Right cardiac atrium (tissue), 5 donors: ENCODE measurements around the gene ACOT11. TPM values are rescaled to one million over a fixed set of nuclear protein-coding genes. Genes with fewer than 3 reads are reported as not detected.

Experiments
- ATAC-seq, 2 donors: fragments of 200-7000 bp; cut with Tn5 transposase; one replicate each; pipeline versions ENCODE4 v1.8.0 to v1.9.1; 2020; ENCODE audit warnings: moderate library complexity in 2 of 2, mild to moderate bottlenecking in 1 of 2
- DNase-seq, 3 donors: peaks; one replicate each; pipeline ENCODE4 v3.0.0-alpha.2; 2020
- H3K27ac ChIP-seq: one replicate; pipeline ENCODE4 v1.5.1; 2013; ENCODE audit warnings: mild to moderate bottlenecking, low read length, control low read depth, moderate library complexity
- H3K27me3 ChIP-seq: one replicate; pipeline ENCODE4 v1.6.1; 2013; ENCODE audit not compliant: control insufficient read depth, insufficient read depth
- H3K4me1 ChIP-seq: one replicate; pipeline ENCODE4 v1.6.1; 2013; ENCODE audit warnings: low read length; ENCODE audit not compliant: control insufficient read depth, insufficient read depth
- H3K4me3 ChIP-seq: one replicate; pipeline ENCODE4 v1.5.1; 2013; ENCODE audit warnings: low read length, control low read depth
- H3K9me3 ChIP-seq: one replicate; pipeline ENCODE4 v1.6.1; 2013; ENCODE audit warnings: low read length; ENCODE audit not compliant: control insufficient read depth
- WGBS: extraction: QIAGEN DNeasy Blood & Tissue Kit; methylation state at CpG from one replicate; pipeline ENCODE4 v1.1.7; 2013; 5-methylcytosine and 5-hydroxymethylcytosine counted together
- intact Hi-C, 4 donors: fragments of 100-400 bp; cut with DNase I; formaldehyde crosslinking; loops; one replicate each; pipeline versions ENCODE4 v1.11.0 to v1.14.0; 2022 to 2023
- polyA plus RNA-seq: library from polyadenylated mRNA; stranded (reverse); fragments of 200-250 nt; gene quantifications from one replicate; pipeline ENCODE4 v1.2.3, GENCODE V29; 2013
- total RNA-seq, 4 donors: library from RNA; stranded (reverse); fragmentation: NEBNext Ultra II Directional; extraction: Animal tissue kit (Norgen Biotek cat#: 25700); gene quantifications; one replicate each; pipeline ENCODE4 v1.2.1, GENCODE V29; 2021
- donor health status: healthy with polysubstance abuse.
- donor health status: DM: no; HTN: yes; CAD: no.
- donor health status: DM: no; HTN: no; CAD: no.
- donor health status: DM: no; HTN: yes; CAD: no; lungs with severe emphysema.
- donor health status: DM: yes; HTN: yes; CAD: no.

Gene ACOT11
- total and polyA plus RNA-seq, 5 donors = 14.4 to 32.7 (median 26.2) TPM

DNA sequence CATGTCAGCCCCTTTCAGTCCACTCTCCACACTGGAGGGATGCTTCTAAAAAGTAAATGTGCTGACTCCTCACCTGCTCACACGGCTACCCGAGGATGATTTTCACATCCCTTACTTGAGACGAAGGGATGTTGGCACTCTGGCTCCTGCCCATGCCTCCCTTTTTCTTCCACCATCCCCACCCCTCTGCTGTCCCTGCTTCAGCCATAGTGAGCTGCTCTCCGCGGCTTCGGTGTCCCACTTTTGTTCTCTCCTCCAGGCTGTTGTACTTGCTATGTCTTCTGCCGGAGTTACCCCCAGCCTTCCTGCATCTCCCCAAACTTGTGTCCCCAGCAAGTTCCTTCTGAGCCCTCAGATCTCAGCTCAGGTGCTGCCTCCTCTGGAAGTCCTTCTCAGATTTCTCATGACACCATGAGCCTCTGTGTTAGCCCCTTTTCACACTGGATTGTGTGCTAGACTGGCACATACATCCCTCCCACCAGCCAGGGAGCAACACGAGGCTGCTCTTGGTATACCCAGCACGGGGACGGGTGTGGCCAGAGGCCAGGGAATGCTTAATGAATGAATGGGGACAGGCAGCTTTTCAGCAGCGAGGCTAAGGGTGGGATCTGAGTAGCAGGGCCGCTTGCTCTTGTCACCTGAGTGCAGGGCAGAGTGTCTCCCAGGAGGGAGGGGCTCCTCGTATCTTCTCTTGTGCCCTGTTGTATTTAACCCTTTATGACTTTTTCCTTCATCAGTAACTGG lies 1.3 kb downstream of the ACOT11 start:
- Histone ChIP-seq H3K4me3 (peak overlapping the region; percentile 11), H3K27me3 (no peaks in the 10 kb centered on the region), H3K27ac (peak overlapping the region; percentile 79), H3K4me1 (peaks cover 4% of the 10 kb centered on the region), H3K9me3 (no peaks in the 10 kb centered on the region)
- DNase-seq = peak; percentile 39 to 71 (median 64)
- WGBS = 54% methylated on average over 13 of the region's 13 CpGs
- ATAC-seq = peak; percentile 4 to 13
- intact Hi-C loops = loop anchor here in 1 of 4 donors (5.0 kb wide), 1 partner anchor 33 kb away; no protein-coding TSS in a partner anchor

DNA sequence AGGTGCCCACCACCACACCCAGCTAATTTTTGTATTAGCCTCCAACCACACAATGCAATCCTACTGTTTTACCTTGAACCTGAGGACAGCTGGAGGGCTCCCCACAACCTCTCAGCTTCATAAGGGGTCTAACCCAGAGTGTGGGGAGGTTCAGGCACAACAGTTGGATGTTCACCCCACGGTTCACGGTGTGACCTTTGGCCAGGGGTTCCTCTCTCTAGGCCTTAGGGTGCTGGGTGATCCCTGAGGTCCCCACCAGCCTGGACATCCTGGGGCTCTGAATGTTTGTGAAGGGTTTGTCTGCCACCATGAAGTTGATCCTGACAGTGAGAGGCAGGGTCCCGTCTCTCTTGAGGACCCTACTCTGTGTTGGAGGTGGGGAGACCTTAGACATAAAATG lies 3.9 kb downstream of the ACOT11 start:
- no peaks in the 10 kb centered on the region for H3K27me3 ChIP-seq
- H3K9me3 ChIP-seq = no peaks in the 10 kb centered on the region
- 93% methylated on average over 3 of the region's 3 CpGs for WGBS
- H3K4me3 ChIP-seq = no peak overlapping the region
- no peaks in the 10 kb centered on the region for H3K4me1 ChIP-seq
- DNase-seq = no peak
- intact Hi-C loops = no loop called here
- ATAC-seq = no peak
- no peak overlapping the region for H3K27ac ChIP-seq

DNA sequence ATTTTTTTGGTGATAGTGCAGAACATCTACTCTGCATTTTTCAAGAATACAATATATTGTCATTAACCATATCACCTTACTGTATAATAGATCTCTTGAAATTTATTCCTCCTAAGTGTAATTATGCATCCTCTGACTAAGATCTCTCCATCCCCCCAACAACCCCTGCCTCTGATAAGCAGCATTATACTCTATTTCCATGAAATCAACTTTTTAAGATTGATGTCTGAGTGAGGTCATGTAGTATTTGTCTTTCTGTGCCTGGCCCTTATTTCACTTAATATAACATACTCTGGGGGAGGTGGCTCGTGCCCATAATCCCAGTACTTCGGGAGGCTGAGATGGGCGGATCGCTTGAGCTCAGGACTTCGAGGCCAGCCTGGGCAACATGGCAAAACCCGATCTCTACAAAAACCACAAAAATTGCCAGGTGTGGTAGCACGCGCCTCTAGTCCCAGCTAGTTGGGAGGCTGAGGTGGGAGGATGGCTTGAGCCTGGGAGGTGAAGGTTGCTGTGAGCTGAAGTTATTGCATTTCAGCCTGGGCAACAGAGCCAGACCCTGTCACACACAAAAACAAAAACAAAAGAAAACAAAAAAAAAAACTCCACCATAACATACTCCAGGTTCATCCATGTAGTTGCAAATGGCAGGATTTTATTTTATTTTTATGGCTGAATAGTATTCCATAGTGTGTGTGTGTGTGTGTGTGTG lies 5.7 kb downstream of the ACOT11 start:
- Histone ChIP-seq H3K9me3 (no peaks in the 10 kb centered on the region), H3K4me1 (no peaks in the 10 kb centered on the region), H3K27me3 (no peaks in the 10 kb centered on the region), H3K4me3 (no peak overlapping the region), H3K27ac (no peak overlapping the region)
- intact Hi-C loops = no loop called here
- DNase-seq (no peak), ATAC-seq (no peak)
- WGBS = 87% methylated on average over 8 of the region's 8 CpGs

DNA sequence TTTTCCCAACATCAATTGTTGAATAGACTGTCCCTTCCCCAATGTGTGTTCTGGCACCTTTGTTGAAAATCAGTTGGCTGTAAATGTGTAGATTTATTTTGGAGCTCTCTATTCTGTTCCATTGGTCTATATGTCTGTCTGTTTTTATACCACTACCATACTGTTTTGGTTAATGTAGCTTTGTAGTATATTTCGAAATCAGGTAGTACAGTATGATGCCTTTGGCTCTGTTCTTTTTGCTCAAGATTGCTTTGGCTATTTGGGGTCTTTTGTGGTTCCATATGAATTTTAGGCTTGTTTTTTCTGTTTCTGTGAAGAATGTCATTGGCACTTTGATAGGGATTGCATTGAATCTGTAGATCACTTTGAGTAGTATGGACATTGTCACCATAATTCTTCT lies 8.1 kb downstream of the ACOT11 start:
- H3K27me3 ChIP-seq = no peaks in the 10 kb centered on the region
- no peaks in the 10 kb centered on the region for H3K9me3 ChIP-seq
- no peak for ATAC-seq
- no peak overlapping the region for H3K27ac ChIP-seq
- DNase-seq = no peak
- no peaks in the 10 kb centered on the region for H3K4me1 ChIP-seq
- H3K4me3 ChIP-seq = no peak overlapping the region
- intact Hi-C loops = no loop called here
- 98% methylated on average over 1 of the region's 1 CpG for WGBS

DNA sequence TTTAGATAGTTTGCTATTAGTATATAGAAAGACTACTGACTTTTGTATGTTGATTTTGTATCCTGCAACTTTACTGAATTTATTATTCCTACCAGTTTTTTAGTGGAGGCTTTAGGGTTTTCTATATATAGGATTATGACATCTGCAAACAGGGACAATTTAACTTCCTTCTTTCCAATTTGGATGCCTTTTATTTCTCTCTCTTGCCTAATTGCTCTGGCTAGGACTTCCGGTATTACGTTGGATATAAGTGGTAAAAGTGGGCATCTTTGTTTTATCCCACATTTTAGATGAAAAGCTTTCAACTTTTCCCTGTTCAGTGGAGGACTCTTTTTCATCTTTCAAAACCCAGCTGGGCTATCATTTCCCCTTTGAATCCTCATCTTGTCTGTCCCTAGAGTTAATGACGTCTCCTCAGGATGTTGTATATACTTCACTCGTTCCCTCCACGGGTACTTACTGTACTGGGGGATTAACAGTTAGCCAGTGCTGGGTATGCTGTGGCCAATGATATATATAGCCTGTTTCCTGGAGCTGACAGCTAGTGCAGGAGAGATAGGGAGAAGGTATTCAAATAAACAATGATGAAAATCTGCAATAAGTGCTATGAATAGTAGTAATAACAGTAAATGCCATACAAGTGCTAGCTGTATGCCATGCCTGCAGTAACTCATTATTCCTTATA lies 9.8 kb downstream of the ACOT11 start:
- no peak for DNase-seq
- WGBS = 17% methylated on average over 5 of the region's 5 CpGs

DNA sequence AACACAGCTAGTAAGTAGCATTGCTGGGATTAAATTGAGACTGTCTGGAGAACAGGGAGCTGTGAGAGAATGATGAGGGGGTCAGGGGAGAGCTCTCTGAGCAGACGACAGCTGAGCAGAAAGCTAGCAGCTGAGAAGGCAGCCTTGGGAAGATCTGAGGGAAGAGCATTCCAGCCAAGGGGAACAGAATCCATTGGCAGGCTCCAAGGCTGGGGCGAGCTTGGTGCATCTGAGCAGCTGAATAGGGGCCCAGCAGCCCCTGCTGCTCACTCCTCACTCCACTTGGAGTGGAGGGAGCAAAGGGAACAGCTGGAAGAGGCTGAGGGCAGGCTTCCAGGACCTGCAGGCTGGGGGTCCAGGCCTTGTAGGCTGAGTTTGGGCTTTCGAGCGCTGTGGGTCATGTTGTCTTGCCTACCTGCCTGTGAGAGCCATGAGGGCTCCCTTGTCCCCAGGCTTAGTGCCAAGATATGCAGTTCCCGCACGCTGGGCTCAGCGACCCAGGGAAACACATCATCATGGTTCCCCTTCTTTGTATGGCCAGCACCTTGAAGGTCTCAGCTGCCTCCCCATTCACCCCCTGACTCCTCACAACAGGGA lies 10.5 kb downstream of the ACOT11 start:
- ATAC-seq (peak; percentile 28 to 30), DNase-seq (no peak)
- intact Hi-C loops = no loop called here
- Histone ChIP-seq H3K27ac (peak overlapping the region; percentile 13), H3K4me1 (no peaks in the 10 kb centered on the region), H3K4me3 (no peak overlapping the region), H3K27me3 (no peaks in the 10 kb centered on the region), H3K9me3 (no peaks in the 10 kb centered on the region)
- 47% methylated on average over 7 of the region's 7 CpGs for WGBS

More for the DNA sequence above, 9.8 kb downstream of the ACOT11 start:
- Histone ChIP-seq H3K27ac (no peak overlapping the region), H3K4me1 (no peaks in the 10 kb centered on the region), H3K9me3 (no peaks in the 10 kb centered on the region), H3K4me3 (no peak overlapping the region), H3K27me3 (no peaks in the 10 kb centered on the region)
- intact Hi-C loops = no loop called here
- peak; percentile 36 to 51 for ATAC-seq

DNA sequence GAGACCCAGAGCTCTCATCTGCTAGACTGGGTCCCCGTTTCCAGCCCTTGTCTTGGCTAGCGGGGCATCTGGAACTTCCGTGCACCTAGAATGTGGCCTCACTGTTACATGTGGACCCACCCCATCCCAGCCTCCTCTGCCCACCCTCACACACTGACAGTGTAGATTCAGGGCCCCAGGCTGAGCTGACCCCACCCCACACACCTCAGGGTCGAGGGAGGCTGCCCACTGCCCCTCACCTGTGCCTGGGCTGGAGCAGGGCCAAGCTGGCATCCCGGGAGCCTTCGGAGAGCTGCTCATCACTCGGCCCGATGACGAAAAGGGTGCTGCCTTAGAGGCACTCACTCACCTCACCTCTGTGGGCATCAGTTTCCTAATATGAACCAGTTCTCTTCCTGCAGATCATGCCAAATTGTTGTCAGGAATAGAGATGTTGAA lies 11.1 kb downstream of the ACOT11 start:
- intact Hi-C loops = no loop called here
- Histone ChIP-seq H3K4me1 (no peaks in the 10 kb centered on the region), H3K4me3 (no peak overlapping the region), H3K9me3 (no peaks in the 10 kb centered on the region), H3K27me3 (no peaks in the 10 kb centered on the region), H3K27ac (peak overlapping the region; percentile 13)
- no peak for DNase-seq
- WGBS = 59% methylated on average over 9 of the region's 9 CpGs
- peak; percentile 22 to 52 for ATAC-seq

DNA sequence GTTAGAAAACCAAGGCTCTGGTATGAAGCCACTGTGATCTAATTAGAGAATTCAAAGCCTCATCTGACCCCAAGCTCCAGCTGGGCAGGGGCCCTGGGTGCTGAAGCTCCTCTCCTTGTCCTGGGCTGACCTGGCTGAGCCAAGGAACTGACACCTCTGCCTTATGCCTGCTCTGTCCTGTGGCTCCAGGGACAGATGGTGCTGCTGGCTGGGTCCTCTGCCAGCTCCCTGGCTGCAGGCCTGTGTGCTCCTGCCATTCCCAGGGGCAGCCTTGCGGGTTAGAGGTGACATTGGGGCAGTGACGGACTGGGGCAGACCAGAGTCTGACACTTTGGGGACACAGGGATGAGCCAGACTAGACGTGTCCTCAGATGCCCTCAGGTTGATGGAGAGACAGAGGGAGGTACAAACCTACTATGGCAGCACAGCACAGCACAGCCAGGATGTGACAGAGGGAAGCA lies 11.8 kb downstream of the ACOT11 start:
- no peaks in the 10 kb centered on the region for H3K9me3 ChIP-seq
- no peak overlapping the region for H3K4me3 ChIP-seq
- DNase-seq (peak; percentile 62 to 85 (median 80)), ATAC-seq (peak; percentile 92)
- 55% methylated on average over 3 of the region's 3 CpGs for WGBS
- peak overlapping the region; percentile 28 for H3K27ac ChIP-seq
- no peaks in the 10 kb centered on the region for H3K4me1 ChIP-seq
- no peaks in the 10 kb centered on the region for H3K27me3 ChIP-seq
- intact Hi-C loops = no loop called here

DNA sequence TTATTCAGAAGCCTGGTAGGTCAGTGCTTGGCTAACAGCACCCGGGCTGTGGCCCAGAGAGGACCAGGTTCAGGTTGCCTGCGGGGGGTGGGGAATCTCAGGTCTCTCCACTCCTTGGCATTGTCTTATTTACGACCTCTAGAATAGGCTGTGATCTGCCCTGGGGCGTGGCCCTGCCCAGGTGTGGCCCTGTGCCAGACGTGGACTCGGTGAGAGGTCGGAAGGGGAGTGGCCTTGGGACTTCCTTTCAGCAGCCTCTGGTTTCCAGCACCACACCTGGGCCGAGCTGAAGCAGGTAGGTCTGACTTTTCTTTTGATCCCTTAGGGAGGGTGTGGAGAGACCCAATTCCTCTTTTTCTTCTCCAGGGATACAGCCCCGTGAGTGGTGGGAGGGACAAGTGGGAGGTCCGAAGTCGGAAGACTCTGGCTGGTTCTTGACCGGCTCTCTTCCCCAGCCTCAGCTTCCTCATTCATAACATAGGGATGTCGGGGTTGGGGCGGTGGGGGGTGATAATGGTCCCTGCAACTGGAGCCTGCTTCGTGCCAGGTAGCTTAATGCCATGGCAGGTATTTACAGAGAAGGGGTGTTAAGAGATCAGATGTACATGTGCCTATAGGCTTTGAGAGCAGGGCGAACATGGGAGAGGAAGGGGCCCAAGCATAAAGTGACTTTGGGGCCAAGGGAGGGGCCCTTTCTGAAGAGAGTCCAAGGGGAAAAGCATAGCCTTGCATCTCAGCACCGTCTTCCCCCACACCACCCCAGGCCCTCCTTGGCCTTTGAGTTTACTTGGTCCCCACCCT lies 16.5 kb downstream of the ACOT11 start:
- Histone ChIP-seq H3K4me3 (no peak overlapping the region), H3K4me1 (no peaks in the 10 kb centered on the region), H3K27ac (no peak overlapping the region), H3K27me3 (no peaks in the 10 kb centered on the region), H3K9me3 (no peaks in the 10 kb centered on the region)
- intact Hi-C loops = no loop called here
- 74% methylated on average over 17 of the region's 17 CpGs for WGBS
- peak in 1 of 2 donors; percentile 20 for ATAC-seq
- no peak for DNase-seq

DNA sequence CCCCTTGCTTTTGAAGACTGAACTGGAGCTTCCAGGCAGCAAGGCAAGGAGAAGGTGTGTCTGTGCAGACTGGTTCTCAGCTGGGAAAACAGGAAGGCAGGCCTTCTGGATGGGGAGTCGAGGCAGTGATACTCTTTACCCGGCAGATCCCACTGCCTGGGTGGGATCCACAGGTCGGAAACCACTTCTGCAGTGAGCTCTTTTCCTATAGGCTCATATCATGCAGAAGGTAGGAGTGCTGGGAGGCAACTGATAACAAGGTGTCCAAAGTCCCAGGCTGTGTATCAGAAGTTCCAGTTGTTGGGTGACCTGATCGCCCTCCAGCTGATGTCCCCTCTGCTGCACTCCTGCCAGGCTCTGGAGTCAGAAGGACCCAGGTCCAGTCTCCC lies 17.1 kb downstream of the ACOT11 start:
- Histone ChIP-seq H3K9me3 (no peaks in the 10 kb centered on the region), H3K27me3 (no peaks in the 10 kb centered on the region), H3K4me1 (no peaks in the 10 kb centered on the region), H3K4me3 (no peak overlapping the region), H3K27ac (peak overlapping the region; percentile 26)
- DNase-seq = no peak
- ATAC-seq = no peak
- 49% methylated on average over 4 of the region's 4 CpGs for WGBS
- intact Hi-C loops = no loop called here
